CD4-positive, alpha-beta T cell (primary cell): ENCODE data around the gene GPS1. TPM values are rescaled to one million over a fixed set of nuclear protein-coding genes. Genes with fewer than 3 reads are reported as not detected.
A peak's percentile ranks its signal among the peaks of the same experiment; 100 is the strongest.

ENCODE experiments used
- ATAC-seq: fragments of 200-7000 bp; cut with Tn5 transposase; one replicate; pipeline ENCODE4 v1.10.0; 2022; ENCODE audit warnings: mild to moderate bottlenecking; ENCODE audit not compliant: poor library complexity
- CTCF ChIA-PET: fragments of 350-600 bp; sonication (Branson Sonifier 250); formaldehyde crosslinking; loops from one replicate; lab custom pipeline; 2021; ENCODE audit warnings: antibody characterized with exemption, inconsistent platforms; lab: Charles Lee
- POLR2A ChIA-PET: fragments of 350-600 bp; sonication (Branson Sonifier 250); formaldehyde crosslinking; loops from one replicate; lab custom pipeline; 2021; ENCODE audit warnings: antibody characterized with exemption, inconsistent platforms; lab: Charles Lee
- DNase-seq, 14 experiments: peaks; one replicate each; pipeline ENCODE4 v3.0.0-alpha.2; 2013 to 2020; ENCODE audit warnings: mixed read lengths in 2 of 14
- H3K27ac ChIP-seq, 2 donors: one replicate each; pipeline versions ENCODE4 v1.5.1 to v1.7.0; 2013; ENCODE audit warnings: low read length in 2 of 2, low read depth in 1 of 2, mild to moderate bottlenecking in 1 of 2
- H3K27me3 ChIP-seq, 2 experiments: 1 replicate in 1 of 2; 2 replicates in 1 of 2; pipeline versions ENCODE4 v1.6.1 to v1.7.0; 2013; ENCODE audit warnings: low read length in 2 of 2, control low read depth in 1 of 2, mild to moderate bottlenecking in 1 of 2, moderate library complexity in 1 of 2; ENCODE audit not compliant: insufficient read depth in 2 of 2, control insufficient read depth in 1 of 2
- H3K36me3 ChIP-seq: one replicate; pipeline ENCODE4 v1.6.1; 2013; ENCODE audit warnings: low read length, control low read depth; ENCODE audit not compliant: insufficient read depth
- H3K4me1 ChIP-seq: one replicate; pipeline ENCODE4 v1.6.1; 2013; ENCODE audit warnings: low read length, control low read depth; ENCODE audit not compliant: insufficient read depth
- H3K4me3 ChIP-seq: one replicate; pipeline ENCODE4 v1.5.1; 2013; ENCODE audit warnings: mild to moderate bottlenecking, low read length, moderate library complexity
- H3K9me3 ChIP-seq, 2 experiments: 1 replicate in 1 of 2; 2 replicates in 1 of 2; pipeline versions ENCODE4 v1.6.1 to v1.7.0; 2013; ENCODE audit warnings: low read length in 2 of 2, mild to moderate bottlenecking in 2 of 2, control low read depth in 1 of 2, moderate library complexity in 1 of 2; ENCODE audit not compliant: control insufficient read depth in 1 of 2, insufficient read depth in 1 of 2
- H3K27ac Mint-ChIP-seq: one replicate; pipeline ENCODE4 v1.8.0; 2020; ENCODE audit warnings: mixed read lengths
- H3K27me3 Mint-ChIP-seq: one replicate; pipeline ENCODE4 v1.8.0; 2021; ENCODE audit warnings: mixed read lengths
- H3K36me3 Mint-ChIP-seq: one replicate; pipeline ENCODE4 v1.8.0; 2021; ENCODE audit warnings: low read depth, mixed read lengths
- H3K4me1 Mint-ChIP-seq: one replicate; pipeline ENCODE4 v1.8.0; 2021; ENCODE audit warnings: low read depth, mixed read lengths
- H3K4me3 Mint-ChIP-seq: one replicate; pipeline ENCODE4 v1.8.0; 2020; ENCODE audit warnings: mild to moderate bottlenecking, mixed read lengths
- H3K9me3 Mint-ChIP-seq: one replicate; pipeline ENCODE4 v1.8.0; 2020; ENCODE audit warnings: mixed read lengths
- CTCF ChIP-seq: fragments of 200-600 bp; IDR thresholded peaks from one replicate; pipeline ENCODE4 v1.8.0; 2022; ENCODE audit warnings: antibody characterized with exemption, mild to moderate bottlenecking
- intact Hi-C, 2 experiments: fragments of 100-400 bp; cut with DNase I in 1 of 2; cut with micrococcal nuclease in 1 of 2; formaldehyde crosslinking; loops; one replicate each; pipeline versions ENCODE4 v1.15.1 to v1.9.0; 2023 to 2025; cut with DNase I, micrococcal nuclease
- total RNA-seq, 174 experiments: library from RNA in 2 of 174; stranded (reverse) in 2 of 174; gene quantifications; one replicate each; pipeline ENCODE4 v1.2.3 and lab custom pipeline; 2021 to 2026

GPS1 gene
- total RNA-seq, 2 experiments from 2014 or later = 64.6 to 69.3 TPM

DNA sequence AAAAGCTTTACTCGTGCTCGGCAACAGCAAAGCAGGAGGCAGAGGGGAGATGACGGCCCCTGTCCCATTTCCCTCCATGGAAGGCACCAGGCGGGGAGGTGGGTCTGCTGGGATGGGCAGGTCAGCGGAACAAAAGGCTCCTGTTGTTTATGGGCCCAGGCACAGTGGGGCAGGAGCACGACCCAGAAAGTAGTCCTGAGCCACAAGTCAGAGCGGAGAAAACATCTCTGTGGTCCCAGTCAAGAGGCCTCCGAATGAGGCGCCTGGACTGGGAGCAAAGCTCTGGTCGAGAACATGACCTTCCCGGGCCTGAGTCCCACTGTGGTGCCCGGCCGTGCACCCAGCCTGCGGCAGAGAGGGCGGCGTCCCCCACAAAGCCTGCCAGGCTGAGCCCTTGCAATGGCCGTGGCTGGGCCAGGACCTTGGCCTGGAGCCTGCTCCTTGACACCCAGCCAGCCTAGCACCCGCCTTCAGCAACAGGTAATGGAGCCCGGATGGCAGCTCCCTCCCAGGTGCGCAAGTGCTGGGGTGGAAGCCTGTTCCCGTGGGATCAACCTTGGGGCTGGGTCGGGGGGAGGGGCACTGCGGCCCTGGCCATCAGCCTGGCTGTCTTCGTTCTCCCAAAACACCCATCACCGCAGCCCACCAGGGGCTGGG is 3.7 kb upstream of the GPS1 start:
- Mint-ChIP-seq H3K36me3 (peaks cover 9% of the 10 kb centered on the region), H3K27me3 (no peaks in the 10 kb centered on the region), H3K4me1 (peaks cover 14% of the 10 kb centered on the region), H3K9me3 (no peaks in the 10 kb centered on the region), H3K4me3 (peak overlapping the region; percentile 60), H3K27ac (no peak overlapping the region)
- Histone ChIP-seq H3K27me3 (no peaks in the 10 kb centered on the region), H3K4me1 (peaks cover 27% of the 10 kb centered on the region), H3K36me3 (peaks cover 5% of the 10 kb centered on the region), H3K27ac (no peak overlapping the region), H3K4me3 (no peak overlapping the region), H3K9me3 (no peaks in the 10 kb centered on the region)
- ChIA-PET CTCF (no interaction called here), POLR2A (no interaction called here)
- intact Hi-C loops = no loop called here
- no peak for ATAC-seq
- no peak for DNase-seq
- no peak for TF ChIP-seq CTCF

DNA sequence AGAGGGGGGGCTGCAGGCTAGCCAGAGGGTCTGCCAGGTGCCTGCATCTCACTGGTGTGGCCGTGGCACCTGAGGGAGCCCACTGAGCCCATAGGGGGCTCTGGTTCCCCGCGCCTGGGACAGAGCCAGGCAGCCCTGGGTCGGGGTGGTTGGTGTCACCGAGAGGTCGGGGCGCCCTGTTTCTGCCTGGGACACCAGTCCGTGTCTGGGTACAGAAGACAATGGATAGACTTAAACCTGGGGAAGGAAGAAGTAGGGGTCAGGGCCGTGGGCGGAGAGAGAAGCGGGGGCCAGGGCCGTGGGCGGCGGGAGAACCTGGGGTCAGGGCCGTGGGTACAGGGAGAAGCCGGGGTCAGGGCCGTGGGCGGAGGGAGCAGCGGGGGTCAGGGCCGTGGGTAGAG is 3.1 kb upstream of the GPS1 start:
- Mint-ChIP-seq H3K27ac (no peak overlapping the region), H3K9me3 (no peaks in the 10 kb centered on the region), H3K4me3 (peak overlapping the region; percentile 48), H3K4me1 (peaks cover 14% of the 10 kb centered on the region), H3K36me3 (peaks cover 9% of the 10 kb centered on the region), H3K27me3 (no peaks in the 10 kb centered on the region)
- Histone ChIP-seq H3K9me3 (no peaks in the 10 kb centered on the region), H3K36me3 (peaks cover 5% of the 10 kb centered on the region), H3K4me1 (peaks cover 33% of the 10 kb centered on the region), H3K4me3 (no peak overlapping the region), H3K27ac (no peak overlapping the region), H3K27me3 (no peaks in the 10 kb centered on the region)
- ChIA-PET POLR2A (no interaction called here), CTCF (no interaction called here)
- intact Hi-C loops = no loop called here
- DNase-seq (no peak), ATAC-seq (no peak)
- no peak for TF ChIP-seq CTCF

GRCh38 chr17:82049106-82049505 is 2.6 kb upstream of the GPS1 start:
- ChIA-PET POLR2A (interaction anchor here (0.7 kb wide), 1 partner anchor 12 kb away, joined by 3 read pairs; the partner anchor contains the start of gene DCXR), CTCF (no interaction called here)
- DNase-seq (no peak), ATAC-seq (no peak)
- Histone ChIP-seq H3K36me3 (peaks cover 9% of the 10 kb centered on the region), H3K9me3 (no peaks in the 10 kb centered on the region), H3K4me1 (peaks cover 38% of the 10 kb centered on the region), H3K27me3 (no peaks in the 10 kb centered on the region), H3K27ac (no peak overlapping the region), H3K4me3 (no peak overlapping the region)
- no peak for TF ChIP-seq CTCF
- Mint-ChIP-seq H3K27ac (no peak overlapping the region), H3K27me3 (no peaks in the 10 kb centered on the region), H3K36me3 (peaks cover 9% of the 10 kb centered on the region), H3K4me1 (peaks cover 14% of the 10 kb centered on the region), H3K9me3 (no peaks in the 10 kb centered on the region), H3K4me3 (peak overlapping the region; percentile 58)
- intact Hi-C loops = no loop called here
